Measurements from ENCODE around the gene SEMA5A. TPM values are rescaled to one million over a fixed set of nuclear protein-coding genes. Genes with fewer than 3 reads are reported as not detected.

SEMA5A gene
- polyA plus RNA-seq, 1 donor from 2014 or later = 3.2 TPM

GRCh38 chr5:9553561-9553960 is 7.7 kb upstream of the SEMA5A start:
- Histone ChIP-seq H3K9ac (ENCODE audit: low read length) (no peak overlapping the region), H3K79me2 (replicated peaks; ENCODE audit: insufficient read depth, low read length) (no peaks in the 10 kb centered on the region), H3K4me2 (ENCODE audit: low read length) (no peak overlapping the region), H4K20me1 (ENCODE audit: insufficient read depth) (no peaks in the 10 kb centered on the region), H2AFZ (ENCODE audit: low read depth, low read length) (no peak overlapping the region), H3F3A (ENCODE audit: insufficient read depth, low read length, poor library complexity, severe bottlenecking) (no peaks in the 10 kb centered on the region), H3K27me3 (ENCODE audit: insufficient read depth, low read depth, low read length) (no peaks in the 10 kb centered on the region), H3K36me3 (ENCODE audit: insufficient read depth, low read length) (no peaks in the 10 kb centered on the region), H3K9me3 (ENCODE audit: low read length) (no peaks in the 10 kb centered on the region), H3K4me3 (ENCODE audit: low read length) (no peak overlapping the region), H3K9me2 (ENCODE audit: insufficient read depth, low read length) (no peaks in the 10 kb centered on the region), H3K27ac (ENCODE audit: low read length) (no peak overlapping the region)
- TF ChIP-seq RAD21 (conservative IDR thresholded peaks at IDR 0.05) (no peak), EP300 (conservative IDR thresholded peaks at IDR 0.05; ENCODE audit: poor library complexity, severe bottlenecking) (no peak), TAF1 (IDR thresholded peaks at IDR 0.05; ENCODE audit: low read depth) (no peak), REST (IDR thresholded peaks at IDR 0.05; ENCODE audit: borderline replicate concordance) (no peak), SMC3 (conservative IDR thresholded peaks at IDR 0.05; ENCODE audit: poor library complexity) (no peak), CTCF (IDR thresholded peaks at IDR 0.05; ENCODE audit: poor library complexity, severe bottlenecking) (no peak), POLR2AphosphoS5 (IDR thresholded peaks at IDR 0.05) (no peak), MXI1 (conservative IDR thresholded peaks at IDR 0.05; ENCODE audit: poor library complexity, severe bottlenecking) (no peak), EZH2 (IDR thresholded peaks at IDR 0.05; ENCODE audit: borderline replicate concordance, insufficient read depth, low read length, poor library complexity, severe bottlenecking) (no peak)

- H3K36me3 ChIP-seq (ENCODE audit: insufficient read depth, low read length) = no peaks in the 10 kb centered on the region
- no peaks in the 10 kb centered on the region for H4K20me1 ChIP-seq (ENCODE audit: insufficient read depth)
- no peak overlapping the region for H3K9ac ChIP-seq (ENCODE audit: low read length)
- no peak overlapping the region for H3K4me2 ChIP-seq (ENCODE audit: low read length)
- no peaks in the 10 kb centered on the region for H3K79me2 ChIP-seq (replicated peaks; ENCODE audit: insufficient read depth, low read length)
- no peak overlapping the region for H3K4me3 ChIP-seq (ENCODE audit: low read length)
- peaks cover 3% of the 10 kb centered on the region for H3F3A ChIP-seq (ENCODE audit: insufficient read depth, low read length, poor library complexity, severe bottlenecking)
- H3K27ac ChIP-seq (ENCODE audit: low read length) = no peak overlapping the region
- H2AFZ ChIP-seq (ENCODE audit: low read depth, low read length) = no peak overlapping the region
- H3K9me2 ChIP-seq (ENCODE audit: insufficient read depth, low read length) = no peaks in the 10 kb centered on the region
- no peaks in the 10 kb centered on the region for H3K9me3 ChIP-seq (ENCODE audit: low read length)
- no peaks in the 10 kb centered on the region for H3K27me3 ChIP-seq (ENCODE audit: insufficient read depth, low read depth, low read length)
- TF ChIP-seq EZH2 (IDR thresholded peaks at IDR 0.05; ENCODE audit: borderline replicate concordance, insufficient read depth, low read length, poor library complexity, severe bottlenecking) (no peak), CTCF (IDR thresholded peaks at IDR 0.05; ENCODE audit: poor library complexity, severe bottlenecking) (no peak), MXI1 (conservative IDR thresholded peaks at IDR 0.05; ENCODE audit: poor library complexity, severe bottlenecking) (no peak), REST (IDR thresholded peaks at IDR 0.05; ENCODE audit: borderline replicate concordance) (no peak), RAD21 (conservative IDR thresholded peaks at IDR 0.05) (no peak)
Measured at GRCh38 chr5:9551567-9552537, 6.0 kb upstream of the SEMA5A start.
